CD4-positive, alpha-beta memory T cell (primary cell): ENCODE results near the gene EIF5A. TPM values are rescaled to one million over a fixed set of nuclear protein-coding genes. Genes with fewer than 3 reads are reported as not detected.

ENCODE experiments used
- CTCF ChIA-PET: fragments of 350-600 bp; sonication (Branson Sonifier 250); formaldehyde crosslinking; loops from one replicate; lab custom pipeline; 2021; ENCODE audit warnings: inconsistent platforms; ENCODE audit not compliant: partially characterized antibody; lab: Charles Lee
- POLR2A ChIA-PET: fragments of 350-600 bp; sonication (Branson Sonifier 250); formaldehyde crosslinking; loops from one replicate; lab custom pipeline; 2021; ENCODE audit not compliant: partially characterized antibody; lab: Charles Lee
- DNase-seq, 5 donors: peaks; one replicate each; pipeline versions ENCODE4 v3.0.0 to v3.0.0-alpha.2; 2020 to 2022; ENCODE audit warnings: mixed read lengths in 1 of 5
- H3K27ac ChIP-seq: one replicate; pipeline ENCODE4 v1.7.0; 2013; ENCODE audit warnings: low read depth, low read length
- H3K27me3 ChIP-seq: 2 replicates; pipeline ENCODE4 v1.7.0; 2013; ENCODE audit warnings: mild to moderate bottlenecking, low read length, moderate library complexity; ENCODE audit not compliant: insufficient read depth
- H3K36me3 ChIP-seq: 2 replicates; pipeline ENCODE4 v1.7.0; 2013; ENCODE audit warnings: mild to moderate bottlenecking, low read length, moderate library complexity; ENCODE audit not compliant: insufficient read depth
- H3K4me1 ChIP-seq: 2 replicates; pipeline ENCODE4 v1.7.0; 2013; ENCODE audit warnings: mild to moderate bottlenecking, low read length, moderate library complexity; ENCODE audit not compliant: insufficient read depth
- H3K4me3 ChIP-seq, 2 donors: one replicate each; pipeline ENCODE4 v1.7.0; 2013; ENCODE audit warnings: low read length in 2 of 2, mild to moderate bottlenecking in 1 of 2
- H3K9me3 ChIP-seq, 2 donors: one replicate each; pipeline ENCODE4 v1.7.0; 2013; ENCODE audit warnings: low read length in 2 of 2, control low read depth in 1 of 2; ENCODE audit not compliant: control insufficient read depth in 1 of 2
- H3K27ac Mint-ChIP-seq, 7 donors: one replicate each; pipeline ENCODE4 v1.8.0; 2020 to 2021; ENCODE audit warnings: mixed read lengths in 7 of 7, mild to moderate bottlenecking in 6 of 7, inconsistent platforms in 3 of 7, moderate library complexity in 3 of 7
- H3K27me3 Mint-ChIP-seq, 2 donors: one replicate each; pipeline ENCODE4 v1.8.0; 2020 to 2021; ENCODE audit warnings: mixed read lengths in 2 of 2
- H3K36me3 Mint-ChIP-seq, 2 donors: one replicate each; pipeline ENCODE4 v1.8.0; 2020 to 2021; ENCODE audit warnings: mixed read lengths in 2 of 2, inconsistent platforms in 1 of 2, mild to moderate bottlenecking in 1 of 2
- H3K4me1 Mint-ChIP-seq, 4 donors: one replicate each; pipeline ENCODE4 v1.8.0; 2020 to 2021; ENCODE audit warnings: mixed read lengths in 4 of 4, mild to moderate bottlenecking in 1 of 4
- H3K4me3 Mint-ChIP-seq, 8 donors: one replicate each; pipeline ENCODE4 v1.8.0; 2020 to 2021; ENCODE audit warnings: mixed read lengths in 8 of 8, mild to moderate bottlenecking in 7 of 8, moderate library complexity in 6 of 8, inconsistent platforms in 3 of 8
- H3K9me3 Mint-ChIP-seq, 8 donors: one replicate each; pipeline ENCODE4 v1.8.0; 2020 to 2021; ENCODE audit warnings: mixed read lengths in 8 of 8, mild to moderate bottlenecking in 5 of 8, inconsistent platforms in 3 of 8, moderate library complexity in 1 of 8
- intact Hi-C: fragments of 100-400 bp; cut with micrococcal nuclease; formaldehyde crosslinking; loops from one replicate; pipeline ENCODE4 v1.15.1; 2023
- polyA plus RNA-seq, 2 donors: library from polyadenylated mRNA; unstranded; fragments of 300-500 nt; fragmentation: Illumina TruSeq; gene quantifications; one replicate each; pipeline ENCODE4 v1.2.3, GENCODE V29; 2021
- total RNA-seq, 2 experiments: library from RNA; stranded (reverse); gene quantifications; one replicate each; pipeline ENCODE4 v1.2.3, GENCODE V29; 2021

EIF5A gene
- total and polyA plus RNA-seq, 4 experiments from 2014 or later: 230 to 850 (median 242) TPM

DNA sequence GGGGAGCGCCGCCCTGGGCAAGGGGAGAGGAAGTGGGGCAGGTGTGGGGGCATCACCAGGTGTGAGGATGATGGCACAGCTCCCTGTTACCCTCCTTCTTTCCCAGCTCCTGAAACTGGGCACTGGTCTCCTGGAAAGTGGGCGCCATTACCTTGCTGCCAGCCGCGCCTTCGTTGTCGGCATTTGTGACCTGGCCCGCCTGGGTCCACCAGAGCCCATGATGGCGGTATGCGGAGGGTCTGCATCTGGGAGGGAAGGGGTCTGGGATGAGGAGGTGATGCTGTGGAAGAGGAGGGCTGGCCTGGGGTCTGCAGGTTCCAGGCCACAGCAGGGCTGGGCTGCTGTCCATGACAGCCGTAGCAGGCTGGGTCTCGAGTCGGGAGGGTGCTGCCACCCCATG lies 34.4 kb downstream of the EIF5A start:
- peak overlapping the region in 4 of 7 donors; percentile 57 to 95 (median 76) for H3K27ac Mint-ChIP-seq
- H3K4me1 Mint-ChIP-seq: peaks cover 21 to 46% (median 33%) of the 10 kb centered on the region in 4 donors
- intact Hi-C loops: no loop called here

DNA sequence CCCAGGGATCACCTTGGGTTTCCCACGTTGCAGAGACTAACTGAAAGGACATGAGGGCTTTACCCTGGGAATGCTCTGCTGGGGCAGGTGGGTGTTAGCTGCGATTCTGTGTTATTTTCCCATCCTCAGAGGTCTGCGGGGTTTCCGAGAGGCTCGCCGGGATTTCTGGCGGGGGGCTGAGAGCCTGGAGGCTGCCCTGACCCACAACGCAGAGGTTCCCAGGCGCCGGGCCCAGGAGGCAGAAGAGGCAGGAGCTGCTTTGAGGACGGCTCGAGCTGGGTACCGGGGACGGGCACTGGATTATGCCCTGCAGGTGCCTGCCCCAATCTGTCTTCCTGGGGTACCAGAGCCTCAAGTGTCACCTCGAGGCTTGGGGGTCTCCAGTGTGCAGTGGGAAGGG lies 35.8 kb downstream of the EIF5A start:
- H3K36me3 ChIP-seq: peaks cover 78% of the 10 kb centered on the region
- H3K4me1 ChIP-seq: peaks cover 26% of the 10 kb centered on the region
- no peaks in the 10 kb centered on the region for H3K27me3 Mint-ChIP-seq
- no peak overlapping the region for H3K27ac ChIP-seq
- intact Hi-C loops: no loop called here
- H3K9me3 ChIP-seq: no peaks in the 10 kb centered on the region
- peaks cover 14 to 42% (median 22%) of the 10 kb centered on the region in 4 donors for H3K4me1 Mint-ChIP-seq
- peak overlapping the region in 2 of 7 donors; percentile 29 to 82 for H3K27ac Mint-ChIP-seq
- POLR2A ChIA-PET: interaction anchor here (0.9 to 3.6 kb wide), 3 partner anchors 11 to 307 kb away, joined by 3 to 22 read pairs (median 4); partner anchors contain the start of genes NEURL4 and SLC16A13
- H3K4me3 ChIP-seq: no peak overlapping the region
- DNase-seq: no peak
- H3K36me3 Mint-ChIP-seq: peaks cover 34 to 64% of the 10 kb centered on the region in 2 donors
- peaks cover 0 to 2% (median 0%) of the 10 kb centered on the region in 8 donors for H3K9me3 Mint-ChIP-seq
- H3K27me3 ChIP-seq: no peaks in the 10 kb centered on the region
- no peak overlapping the region for H3K4me3 Mint-ChIP-seq
- CTCF ChIA-PET: interaction anchor here (1.2 to 3.9 kb wide), 5 partner anchors 13 to 33 kb away, joined by 3 to 31 read pairs (median 6); partner anchors contain the start of gene NEURL4

More for the DNA sequence above, 34.4 kb downstream of the EIF5A start:
- Mint-ChIP-seq H3K4me3 (no peak overlapping the region), H3K36me3 (peaks cover 38 to 64% of the 10 kb centered on the region in 2 donors), H3K27me3 (no peaks in the 10 kb centered on the region), H3K9me3 (peaks cover 0 to 2% (median 0%) of the 10 kb centered on the region in 8 donors)
- POLR2A ChIA-PET: interaction anchor here (0.7 to 4.3 kb wide), 5 partner anchors 8 to 26 kb away, joined by 3 to 29 read pairs (median 4); partner anchors contain the start of gene NEURL4
- H3K27me3 ChIP-seq: no peaks in the 10 kb centered on the region
- no peaks in the 10 kb centered on the region for H3K9me3 ChIP-seq
- H3K4me1 ChIP-seq: peaks cover 39% of the 10 kb centered on the region
- peaks cover 64% of the 10 kb centered on the region for H3K36me3 ChIP-seq
- CTCF ChIA-PET: interaction anchor here (1.0 to 3.9 kb wide), 5 partner anchors 8 to 219 kb away, joined by 3 to 12 read pairs (median 3); partner anchors contain the start of gene TMEM95
- H3K27ac ChIP-seq: no peak overlapping the region
- H3K4me3 ChIP-seq: no peak overlapping the region
- DNase-seq: no peak

DNA sequence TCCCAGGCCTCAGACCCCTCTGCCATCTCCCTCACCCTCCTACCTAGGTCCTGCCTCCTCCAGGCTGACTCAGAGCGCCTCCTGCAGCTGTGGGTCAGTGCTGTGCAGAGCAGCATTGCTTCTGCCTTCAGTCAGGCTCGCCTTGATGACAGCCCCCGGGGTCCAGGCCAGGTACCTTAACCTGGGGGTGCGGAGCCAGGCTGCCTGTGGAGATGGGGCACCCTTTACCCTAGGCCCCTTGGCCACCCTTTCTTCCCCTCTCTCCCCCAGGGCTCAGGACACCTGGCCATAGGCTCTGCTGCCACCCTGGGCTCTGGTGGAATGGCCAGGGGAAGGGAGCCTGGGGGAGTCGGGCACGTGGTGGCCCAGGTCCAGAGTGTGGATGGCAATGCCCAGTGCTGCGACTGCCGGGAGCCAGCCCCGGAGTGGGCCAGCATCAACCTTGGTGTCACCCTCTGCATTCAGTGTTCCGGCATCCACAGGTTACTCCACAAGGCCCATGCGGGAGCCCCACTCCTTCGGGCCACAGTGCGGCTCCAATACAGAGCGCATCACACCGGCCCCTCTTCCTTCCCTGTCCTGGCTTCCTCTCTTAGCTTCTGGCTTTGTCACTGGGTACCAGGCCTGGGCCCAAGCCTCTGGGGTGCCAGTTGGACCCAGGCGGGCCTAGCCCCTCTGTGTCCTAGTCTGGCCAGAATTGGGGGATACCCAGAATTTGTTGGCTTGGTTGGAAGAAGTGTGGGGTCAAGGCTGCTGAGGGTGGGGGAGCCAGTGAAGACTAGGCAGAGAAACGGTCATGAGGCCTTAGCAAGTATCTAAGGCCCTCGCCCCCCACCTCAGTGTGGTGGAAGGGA lies 39.6 kb downstream of the EIF5A start:
- Mint-ChIP-seq H3K27me3 (no peaks in the 10 kb centered on the region), H3K27ac (peak overlapping the region in 1 of 7 donors; percentile 40), H3K9me3 (peaks cover 0 to 2% (median 0%) of the 10 kb centered on the region in 8 donors), H3K36me3 (peaks cover 20 to 63% of the 10 kb centered on the region in 2 donors), H3K4me3 (no peak overlapping the region), H3K4me1 (peaks cover 15 to 42% (median 27%) of the 10 kb centered on the region in 4 donors)
- Histone ChIP-seq H3K27me3 (no peaks in the 10 kb centered on the region), H3K4me1 (peaks cover 22% of the 10 kb centered on the region), H3K36me3 (peaks cover 70% of the 10 kb centered on the region), H3K9me3 (no peaks in the 10 kb centered on the region), H3K4me3 (no peak overlapping the region), H3K27ac (no peak overlapping the region)
- DNase-seq: peak in 1 of 5 donors; percentile 35
- POLR2A ChIA-PET: interaction anchor here (1.1 to 8.0 kb wide), 4 partner anchors 10 to 67 kb away, joined by 4 to 146 read pairs (median 39); partner anchors contain the start of genes ACAP1 and NEURL4
- intact Hi-C loops: loop anchor here (1.0 kb wide), 1 partner anchor 23 kb away; no protein-coding TSS in a partner anchor
- CTCF ChIA-PET: interaction anchor here (3.0 to 4.7 kb wide), 4 partner anchors 11 to 22 kb away, joined by 15 to 39 read pairs (median 31); partner anchors contain the start of genes ACAP1 and NEURL4

DNA sequence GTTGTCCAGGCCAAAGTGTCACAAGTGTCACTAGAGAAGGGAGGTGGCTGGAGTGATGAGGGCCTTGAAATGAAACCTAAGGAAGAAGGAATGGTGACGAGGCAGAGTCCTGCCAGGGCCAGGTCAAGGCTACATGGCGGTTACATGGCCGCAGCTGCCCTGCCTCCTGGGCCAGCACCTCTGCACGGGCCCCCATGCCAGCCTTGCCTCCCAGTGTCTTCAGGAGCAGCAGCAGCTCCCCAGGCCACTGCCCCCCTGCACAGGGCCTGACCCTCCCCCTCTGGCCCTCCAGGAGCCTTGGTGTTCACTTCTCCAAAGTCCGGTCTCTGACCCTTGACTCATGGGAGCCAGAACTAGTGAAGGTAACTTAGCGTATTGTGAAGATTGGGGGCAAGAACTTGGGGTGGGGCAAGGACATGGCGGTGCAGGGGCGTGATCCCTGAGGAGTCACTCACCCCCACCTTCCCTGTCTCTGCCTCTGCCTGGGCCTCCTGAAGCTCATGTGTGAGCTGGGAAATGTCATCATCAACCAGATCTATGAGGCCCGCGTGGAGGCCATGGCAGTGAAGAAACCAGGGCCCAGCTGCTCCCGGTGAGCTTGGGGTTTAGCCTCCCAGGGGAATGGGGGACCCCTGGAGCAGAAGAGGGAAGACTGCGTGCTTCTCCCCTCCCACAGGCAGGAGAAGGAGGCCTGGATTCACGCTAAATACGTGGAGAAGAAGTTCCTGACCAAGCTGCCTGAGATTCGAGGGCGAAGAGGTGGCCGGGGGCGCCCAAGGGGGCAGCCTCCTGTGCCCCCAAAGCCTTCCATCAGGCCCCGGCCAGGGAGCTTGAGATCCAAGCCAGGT lies 40.4 kb downstream of the EIF5A start:
- H3K27me3 Mint-ChIP-seq: no peaks in the 10 kb centered on the region
- ChIA-PET CTCF (interaction anchor here (1.3 to 4.7 kb wide), 4 partner anchors 10 to 89 kb away, joined by 3 to 58 read pairs (median 35); partner anchors contain the start of gene ACAP1), POLR2A (interaction anchor here (0.9 to 8.0 kb wide), 9 partner anchors 11 to 209 kb away, joined by 3 to 146 read pairs (median 6); partner anchors contain the start of genes ACAP1, GPS2, NEURL4 and SLC2A4)
- H3K36me3 Mint-ChIP-seq: peaks cover 20 to 57% of the 10 kb centered on the region in 2 donors
- DNase-seq: peak in 1 of 5 donors; percentile 35
- H3K27ac Mint-ChIP-seq: peak overlapping the region in 2 of 7 donors; percentile 70 to 91
- H3K4me3 Mint-ChIP-seq: no peak overlapping the region
- Histone ChIP-seq H3K4me3 (no peak overlapping the region), H3K36me3 (peaks cover 64% of the 10 kb centered on the region), H3K4me1 (peaks cover 30% of the 10 kb centered on the region), H3K27ac (no peak overlapping the region), H3K27me3 (no peaks in the 10 kb centered on the region), H3K9me3 (no peaks in the 10 kb centered on the region)
- intact Hi-C loops: no loop called here
- peaks cover 20 to 50% (median 33%) of the 10 kb centered on the region in 4 donors for H3K4me1 Mint-ChIP-seq
- peaks cover 0 to 2% (median 0%) of the 10 kb centered on the region in 8 donors for H3K9me3 Mint-ChIP-seq

DNA sequence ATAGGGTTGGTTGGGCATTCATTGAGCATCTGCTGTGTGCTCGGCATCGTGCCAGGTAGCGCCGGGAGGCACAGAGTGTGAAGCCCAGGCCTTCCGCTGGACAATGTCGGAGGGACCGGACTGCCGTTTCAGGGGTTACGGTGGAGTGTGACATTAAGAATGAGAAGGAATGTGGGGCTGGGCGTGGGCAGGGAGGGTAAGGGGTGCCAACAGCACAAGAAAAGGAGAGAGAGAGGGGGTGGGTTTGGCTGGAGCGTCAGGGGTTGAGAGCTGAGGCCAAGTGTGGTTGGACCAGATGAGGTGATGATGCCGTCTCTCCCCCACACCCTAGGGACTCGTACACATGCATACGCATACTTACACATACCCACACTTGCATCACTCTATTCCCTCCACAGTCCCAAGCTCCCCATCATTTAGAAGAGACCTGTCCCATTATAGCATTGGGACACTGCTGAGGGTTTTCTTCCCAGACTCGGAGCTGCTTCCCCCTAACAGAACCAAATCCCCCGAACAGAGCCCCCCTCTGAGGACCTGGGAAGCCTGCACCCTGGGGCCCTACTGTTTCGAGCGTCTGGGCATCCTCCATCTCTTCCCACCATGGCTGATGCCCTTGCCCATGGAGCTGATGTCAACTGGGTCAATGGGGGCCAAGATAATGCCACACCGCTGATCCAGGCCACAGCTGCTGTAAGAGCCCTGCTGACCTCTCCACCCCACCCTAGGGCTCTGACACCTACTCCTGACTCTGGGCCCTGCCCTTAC lies 41.2 kb downstream of the EIF5A start:
- H3K36me3 Mint-ChIP-seq: peaks cover 17 to 53% of the 10 kb centered on the region in 2 donors
- H3K27ac Mint-ChIP-seq: peak overlapping the region in 4 of 7 donors; percentile 80 to 91 (median 82)
- peaks cover 18 to 56% (median 35%) of the 10 kb centered on the region in 4 donors for H3K4me1 Mint-ChIP-seq
- Histone ChIP-seq H3K27ac (no peak overlapping the region), H3K9me3 (no peaks in the 10 kb centered on the region), H3K4me3 (no peak overlapping the region), H3K4me1 (peaks cover 30% of the 10 kb centered on the region), H3K36me3 (peaks cover 56% of the 10 kb centered on the region), H3K27me3 (no peaks in the 10 kb centered on the region)
- DNase-seq: no peak
- no peaks in the 10 kb centered on the region for H3K27me3 Mint-ChIP-seq
- POLR2A ChIA-PET: interaction anchor here (0.6 to 8.0 kb wide), 13 partner anchors 7 to 267 kb away, joined by 3 to 146 read pairs (median 4); partner anchors contain the start of genes ACAP1, FXR2, GPS2 and NEURL4
- H3K9me3 Mint-ChIP-seq: peaks cover 0 to 2% (median 0%) of the 10 kb centered on the region in 8 donors
- H3K4me3 Mint-ChIP-seq: peak overlapping the region in 1 of 8 donors; percentile 24
- intact Hi-C loops: no loop called here
- CTCF ChIA-PET: interaction anchor here (1.2 to 4.7 kb wide), 6 partner anchors 7 to 88 kb away, joined by 3 to 58 read pairs (median 6); partner anchors contain the start of genes ACAP1, GPS2 and SLC2A4
